ENCODE measurements around the gene SLC25A29.
"Not testable (repeated sequence)": the region's sequence is repeated elsewhere in the genome, so short reads cannot be mapped to it uniquely, and the experiment has no call there.

The SLC25A29 gene

GRCh38 chr14:100297320-100298300 is 8.6 kb downstream of the SLC25A29 start:
- Histone ChIP-seq H3K9me3 (ENCODE audit: insufficient read depth, low read depth, low read length) (no peaks in the 10 kb centered on the region), H3K4me3 (ENCODE audit: low read length) (no peak overlapping the region), H3K9ac (ENCODE audit: low read depth, low read length) (no peak overlapping the region), H3K27ac (ENCODE audit: low read depth, low read length) (no peak overlapping the region), H3K36me3 (ENCODE audit: insufficient read depth, low read length) (peaks cover 42% of the 10 kb centered on the region), H3K4me1 (ENCODE audit: insufficient read depth, low read length) (no peaks in the 10 kb centered on the region), H3K27me3 (ENCODE audit: insufficient read depth, low read length) (no peaks in the 10 kb centered on the region)
- WGBS, result 93% methylated on average over 30 of the region's 30 CpGs

- H3K4me1 ChIP-seq (ENCODE audit: insufficient read depth, low read length); H3K4me3 ChIP-seq (ENCODE audit: low read length); H3K27me3 ChIP-seq (ENCODE audit: insufficient read depth, low read length); H3K9me3 ChIP-seq (ENCODE audit: insufficient read depth, low read depth, low read length); H3K27ac ChIP-seq (ENCODE audit: low read depth, low read length); H3K9ac ChIP-seq (ENCODE audit: low read depth, low read length): not testable (repeated sequence)
- H3K36me3 ChIP-seq (ENCODE audit: insufficient read depth, low read length), result peaks cover 49% of the 10 kb centered on the region
- WGBS, result 93% methylated on average over 11 of the region's 11 CpGs
These were observed 9.5 kb downstream of the SLC25A29 start for GRCh38 chr14:100296729-100297128.

- Histone ChIP-seq H3K9ac (ENCODE audit: low read depth, low read length) (no peak overlapping the region), H3K4me3 (ENCODE audit: low read length) (no peak overlapping the region), H3K27me3 (ENCODE audit: insufficient read depth, low read length) (no peaks in the 10 kb centered on the region), H3K27ac (ENCODE audit: low read depth, low read length) (no peak overlapping the region), H3K36me3 (ENCODE audit: insufficient read depth, low read length) (peaks cover 54% of the 10 kb centered on the region), H3K9me3 (ENCODE audit: insufficient read depth, low read depth, low read length) (no peaks in the 10 kb centered on the region), H3K4me1 (ENCODE audit: insufficient read depth, low read length) (no peaks in the 10 kb centered on the region)
- WGBS, result 93% methylated on average over 9 of the region's 9 CpGs
These were observed 10.1 kb downstream of the SLC25A29 start for GRCh38 chr14:100296106-100296651.

- H3K9ac ChIP-seq (ENCODE audit: low read depth, low read length), result no peak overlapping the region
- H3K4me1 ChIP-seq (ENCODE audit: insufficient read depth, low read length), result peaks cover under 1% of the 10 kb centered on the region; the same call in 1 of the 2 replicates
- 95% methylated on average over 16 of the region's 16 CpGs for WGBS
- no peaks in the 10 kb centered on the region for H3K9me3 ChIP-seq (ENCODE audit: insufficient read depth, low read depth, low read length)
- H3K36me3 ChIP-seq (ENCODE audit: insufficient read depth, low read length), result peaks cover 60% of the 10 kb centered on the region
- H3K4me3 ChIP-seq (ENCODE audit: low read length), result no peak overlapping the region
- no peaks in the 10 kb centered on the region for H3K27me3 ChIP-seq (ENCODE audit: insufficient read depth, low read length)
- H3K27ac ChIP-seq (ENCODE audit: low read depth, low read length), result no peak overlapping the region
These were observed 10.7 kb downstream of the SLC25A29 start for GRCh38 chr14:100295376-100296105.

GRCh38 chr14:100294963-100295330 is 11.3 kb downstream of the SLC25A29 start:
- Histone ChIP-seq H3K27ac (ENCODE audit: low read depth, low read length) (no peak overlapping the region), H3K9me3 (ENCODE audit: insufficient read depth, low read depth, low read length) (no peaks in the 10 kb centered on the region), H3K9ac (ENCODE audit: low read depth, low read length) (no peak overlapping the region), H3K27me3 (ENCODE audit: insufficient read depth, low read length) (no peaks in the 10 kb centered on the region), H3K36me3 (ENCODE audit: insufficient read depth, low read length) (peaks cover 65% of the 10 kb centered on the region), H3K4me3 (ENCODE audit: low read length) (no peak overlapping the region), H3K4me1 (ENCODE audit: insufficient read depth, low read length) (peaks cover 3% of the 10 kb centered on the region; the same call in 1 of the 2 replicates)
- WGBS, result 91% methylated on average over 2 of the region's 2 CpGs

- H3K9me3 ChIP-seq (ENCODE audit: insufficient read depth, low read depth, low read length), result no peaks in the 10 kb centered on the region
- WGBS, result 92% methylated on average over 11 of the region's 12 CpGs
- no peak overlapping the region for H3K9ac ChIP-seq (ENCODE audit: low read depth, low read length)
- H3K4me1 ChIP-seq (ENCODE audit: insufficient read depth, low read length), result peaks cover 3% of the 10 kb centered on the region; the same call in 1 of the 2 replicates
- no peaks in the 10 kb centered on the region for H3K27me3 ChIP-seq (ENCODE audit: insufficient read depth, low read length)
- no peak overlapping the region for H3K27ac ChIP-seq (ENCODE audit: low read depth, low read length)
- H3K4me3 ChIP-seq (ENCODE audit: low read length), result no peak overlapping the region
- peaks cover 65% of the 10 kb centered on the region for H3K36me3 ChIP-seq (ENCODE audit: insufficient read depth, low read length)
These were observed 11.9 kb downstream of the SLC25A29 start for GRCh38 chr14:100294213-100294962.

- Histone ChIP-seq H3K27ac (ENCODE audit: low read depth, low read length) (no peak overlapping the region), H3K9ac (ENCODE audit: low read depth, low read length) (no peak overlapping the region), H3K4me1 (ENCODE audit: insufficient read depth, low read length) (peaks cover 7% of the 10 kb centered on the region; the same call in 1 of the 2 replicates)
These were observed 12.6 kb downstream of the SLC25A29 start for GRCh38 chr14:100293497-100294212.

GRCh38 chr14:100292776-100293461 is 13.3 kb downstream of the SLC25A29 start:
- 95% methylated on average over 42 of the region's 42 CpGs for WGBS
- peaks cover 7% of the 10 kb centered on the region; the same call in 1 of the 2 replicates for H3K4me1 ChIP-seq (ENCODE audit: insufficient read depth, low read length)
- H3K9ac ChIP-seq (ENCODE audit: low read depth, low read length), result no peak overlapping the region
- H3K27me3 ChIP-seq (ENCODE audit: insufficient read depth, low read length), result no peaks in the 10 kb centered on the region
- no peak overlapping the region for H3K4me3 ChIP-seq (ENCODE audit: low read length)
- peaks cover 59% of the 10 kb centered on the region for H3K36me3 ChIP-seq (ENCODE audit: insufficient read depth, low read length)
- no peaks in the 10 kb centered on the region for H3K9me3 ChIP-seq (ENCODE audit: insufficient read depth, low read depth, low read length)
- H3K27ac ChIP-seq (ENCODE audit: low read depth, low read length), result no peak overlapping the region

More at GRCh38 chr14:100293497-100294212, 12.6 kb downstream of the SLC25A29 start:
- H3K4me3 ChIP-seq (ENCODE audit: low read length), result no peak overlapping the region
- WGBS, result 94% methylated on average over 13 of the region's 14 CpGs
- peaks cover 65% of the 10 kb centered on the region for H3K36me3 ChIP-seq (ENCODE audit: insufficient read depth, low read length)
- H3K9me3 ChIP-seq (ENCODE audit: insufficient read depth, low read depth, low read length), result no peaks in the 10 kb centered on the region
- H3K27me3 ChIP-seq (ENCODE audit: insufficient read depth, low read length), result no peaks in the 10 kb centered on the region

GRCh38 chr14:100292301-100292775 is 13.9 kb downstream of the SLC25A29 start:
- no peak overlapping the region for H3K27ac ChIP-seq (ENCODE audit: low read depth, low read length)
- peaks cover 7% of the 10 kb centered on the region; the same call in 1 of the 2 replicates for H3K4me1 ChIP-seq (ENCODE audit: insufficient read depth, low read length)
- 96% methylated on average over 61 of the region's 61 CpGs for WGBS
- H3K9me3 ChIP-seq (ENCODE audit: insufficient read depth, low read depth, low read length), result no peaks in the 10 kb centered on the region
- H3K9ac ChIP-seq (ENCODE audit: low read depth, low read length), result no peak overlapping the region
- peaks cover 54% of the 10 kb centered on the region for H3K36me3 ChIP-seq (ENCODE audit: insufficient read depth, low read length)
- no peak overlapping the region for H3K4me3 ChIP-seq (ENCODE audit: low read length)
- H3K27me3 ChIP-seq (ENCODE audit: insufficient read depth, low read length), result no peaks in the 10 kb centered on the region

Data from HUES64 (cell line).